NOMO-1 treated with DMSO at 0.1 percent for 48 hours (cell line): Measurements from ENCODE around the gene ZFYVE26.
"Not testable (repeated sequence)": the region's sequence is repeated elsewhere in the genome, so short reads cannot be mapped to it uniquely, and the experiment has no call there.

Source experiments
- DNase-seq: peaks from one replicate; lab custom pipeline; 2025; ENCODE audit not compliant: unreplicated experiment; lab: John Stamatoyannopoulos, UW

The ZFYVE26 gene

DNA sequence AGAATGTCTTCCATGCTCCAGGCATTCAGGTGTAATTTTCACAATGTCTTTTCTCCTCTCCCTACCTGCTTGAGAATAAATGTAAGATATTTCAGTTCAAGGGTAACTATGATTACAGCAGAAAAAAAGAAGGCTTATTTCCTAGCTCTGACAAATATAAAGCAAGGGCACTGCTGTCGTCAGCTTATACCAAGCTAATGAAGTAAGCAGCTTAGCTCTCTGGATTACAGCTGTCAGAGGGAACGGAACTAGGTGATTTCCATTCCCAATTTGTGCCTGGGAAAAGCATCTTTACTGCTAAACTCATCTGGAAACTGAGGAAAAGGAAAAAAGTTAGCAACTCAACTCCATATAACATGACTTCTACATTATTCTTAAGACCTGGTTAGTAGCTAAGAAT lies 56.5 kb downstream of the ZFYVE26 start:
- DNase-seq = no peak

DNA sequence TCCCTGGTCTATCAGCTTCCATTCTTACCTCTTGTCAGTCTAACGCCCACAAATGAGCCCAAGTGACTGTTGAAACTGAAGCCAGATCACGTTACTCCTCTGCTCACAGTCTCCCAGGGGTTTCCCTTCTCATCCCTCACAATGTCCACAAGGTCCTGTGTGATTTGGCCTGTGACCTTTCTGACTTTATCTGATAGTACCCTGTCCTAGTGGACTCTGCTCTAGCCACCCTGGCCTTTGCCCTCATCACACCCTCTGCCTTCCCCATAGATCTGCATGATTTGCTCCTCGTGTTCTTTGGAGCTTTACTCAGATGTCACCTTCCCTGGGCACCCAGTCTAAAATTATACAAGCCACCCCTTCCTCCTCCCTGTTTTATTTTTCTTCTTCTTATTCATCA lies 59.2 kb downstream of the ZFYVE26 start:
- no peak for DNase-seq

- no peak for DNase-seq
Measured at GRCh38 chr14:67756496-67756895, 59.9 kb downstream of the ZFYVE26 start.

- DNase-seq = no peak
Measured at GRCh38 chr14:67749341-67750084, 66.9 kb downstream of the ZFYVE26 start.

- DNase-seq = no peak
Measured at GRCh38 chr14:67748312-67748711, 68.1 kb downstream of the ZFYVE26 start.

DNA sequence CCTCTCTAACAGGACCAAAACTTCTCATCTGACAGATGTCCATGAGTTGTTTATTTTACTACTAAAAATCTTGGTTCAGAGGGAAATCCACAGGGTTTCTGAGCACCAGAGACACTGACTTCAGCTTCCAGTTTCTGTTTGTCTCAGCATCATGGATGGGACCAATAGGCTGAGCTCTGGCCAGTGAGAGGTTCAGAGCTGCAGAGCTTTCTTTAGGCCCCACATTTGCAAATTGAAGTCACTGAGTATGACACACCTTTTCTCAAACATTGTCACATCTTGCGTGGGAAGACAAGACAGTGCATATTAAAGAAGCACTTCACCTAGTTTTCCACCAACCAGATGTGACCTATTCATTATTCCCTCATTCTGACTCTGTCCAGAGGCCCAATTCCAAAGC lies 69.5 kb downstream of the ZFYVE26 start:
- no peak for DNase-seq

DNA sequence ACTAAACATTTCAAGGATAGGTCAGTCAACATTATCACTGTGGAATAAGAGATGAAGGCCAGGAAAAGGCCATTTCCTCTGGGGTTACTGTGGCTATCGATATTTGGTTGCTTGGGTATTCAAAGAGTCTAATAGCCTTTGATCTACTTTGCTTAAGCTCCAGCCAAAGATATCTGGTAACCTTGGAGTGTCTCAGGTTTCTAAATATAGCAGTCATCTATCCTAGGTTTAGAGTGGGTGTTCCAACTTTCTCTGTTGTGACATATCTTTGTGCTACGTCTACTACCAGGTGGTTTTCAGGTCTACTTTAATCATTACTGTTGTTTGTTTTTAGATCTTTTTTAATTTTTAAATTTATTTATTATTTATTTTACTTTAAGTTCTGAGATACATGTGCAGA lies 72.3 kb downstream of the ZFYVE26 start:
- no peak for DNase-seq

GRCh38 chr14:67738740-67739504 lies 77.5 kb downstream of the ZFYVE26 start:
- peak; percentile 49 for DNase-seq

GRCh38 chr14:67736771-67737170 lies 79.6 kb downstream of the ZFYVE26 start:
- no peak for DNase-seq

- no peak for DNase-seq
Measured at GRCh38 chr14:67735336-67736147, 80.8 kb downstream of the ZFYVE26 start.

GRCh38 chr14:67734675-67735074 lies 81.7 kb downstream of the ZFYVE26 start:
- no peak for DNase-seq

- no peak for DNase-seq
Measured at GRCh38 chr14:67733616-67734015, 82.8 kb downstream of the ZFYVE26 start.

DNA sequence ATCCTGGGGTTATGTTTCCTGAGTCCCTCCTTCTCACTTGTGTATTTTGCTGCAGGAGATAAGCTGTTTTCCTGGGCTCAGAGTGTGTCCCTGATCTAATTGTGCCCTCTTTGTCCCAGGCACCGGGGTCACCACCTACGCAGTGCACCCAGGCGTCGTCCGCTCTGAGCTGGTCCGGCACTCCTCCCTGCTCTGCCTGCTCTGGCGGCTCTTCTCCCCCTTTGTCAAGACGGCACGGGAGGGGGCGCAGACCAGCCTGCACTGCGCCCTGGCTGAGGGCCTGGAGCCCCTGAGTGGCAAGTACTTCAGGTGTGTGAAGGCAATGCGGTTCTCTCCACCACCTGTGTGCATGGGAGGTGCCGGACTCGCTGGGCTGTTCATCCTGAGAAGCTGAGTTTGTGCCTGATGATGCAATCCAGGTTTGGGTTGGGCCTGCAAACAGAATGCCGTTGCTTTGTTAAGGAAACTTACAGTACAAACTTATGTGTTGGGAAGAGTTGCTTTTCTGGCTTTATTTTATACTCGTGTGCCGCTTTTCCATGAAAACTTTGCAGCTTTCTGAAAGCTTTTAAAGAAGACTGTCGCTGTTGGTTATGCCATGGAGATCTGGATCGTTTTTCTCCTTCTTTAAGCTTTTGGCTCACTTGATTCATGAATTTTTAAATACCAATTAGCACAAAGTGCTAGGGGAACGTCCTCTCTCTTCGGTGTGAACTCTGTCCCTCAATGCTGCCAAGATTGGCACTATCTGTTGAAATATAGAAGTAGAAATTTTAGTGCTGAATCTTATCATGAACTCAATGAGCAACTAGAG lies 87.1 kb downstream of the ZFYVE26 start:
- no peak for DNase-seq

- DNase-seq = no peak
Measured at GRCh38 chr14:67728258-67728657, 88.1 kb downstream of the ZFYVE26 start.

DNA sequence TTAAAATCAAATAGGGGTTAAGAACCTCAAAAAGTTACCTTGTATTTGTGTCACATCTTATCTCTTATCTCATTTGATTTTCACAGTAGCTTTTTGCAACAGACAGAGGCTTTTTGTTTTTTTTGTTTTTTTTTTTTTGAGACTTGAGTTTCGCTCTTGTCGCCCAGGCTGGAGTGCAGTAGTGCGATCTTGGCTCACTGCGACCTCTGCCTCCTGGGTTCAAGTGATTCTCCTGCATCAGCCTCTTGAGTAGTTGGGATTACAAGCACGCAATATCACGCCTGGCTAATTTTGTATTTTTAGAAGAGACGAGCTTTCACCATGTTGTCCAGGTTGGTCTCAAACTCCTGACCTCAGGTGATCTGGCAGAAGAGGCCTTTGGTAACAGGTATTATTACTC lies 89.0 kb downstream of the ZFYVE26 start:
- no peak for DNase-seq

GRCh38 chr14:67725171-67725570 lies 91.2 kb downstream of the ZFYVE26 start:
- DNase-seq = no peak

DNA sequence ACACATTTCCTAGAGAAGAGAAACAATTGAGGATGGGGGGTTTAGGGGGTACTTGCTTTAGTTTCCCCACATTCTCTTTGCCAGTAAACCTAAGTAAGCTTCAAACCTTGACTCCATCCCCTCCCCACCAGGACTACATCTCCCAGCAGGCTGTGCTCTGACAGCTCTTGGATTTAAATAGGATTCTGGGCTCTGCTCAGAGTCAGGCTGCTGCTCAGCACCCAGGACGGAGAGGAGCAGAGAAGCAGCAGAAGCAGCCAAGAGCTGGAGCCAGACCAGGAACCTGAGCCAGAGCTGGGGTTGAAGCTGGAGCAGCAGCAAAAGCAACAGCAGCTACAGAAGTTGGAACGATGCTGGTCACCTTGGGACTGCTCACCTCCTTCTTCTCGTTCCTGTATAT lies 94.1 kb downstream of the ZFYVE26 start:
- no peak for DNase-seq

- no peak for DNase-seq
Measured at GRCh38 chr14:67721875-67722274, 94.5 kb downstream of the ZFYVE26 start.

- no peak for DNase-seq
Measured at GRCh38 chr14:67719866-67720265, 96.5 kb downstream of the ZFYVE26 start.

GRCh38 chr14:67719385-67719784 lies 97.0 kb downstream of the ZFYVE26 start:
- DNase-seq = not testable (repeated sequence)

DNA sequence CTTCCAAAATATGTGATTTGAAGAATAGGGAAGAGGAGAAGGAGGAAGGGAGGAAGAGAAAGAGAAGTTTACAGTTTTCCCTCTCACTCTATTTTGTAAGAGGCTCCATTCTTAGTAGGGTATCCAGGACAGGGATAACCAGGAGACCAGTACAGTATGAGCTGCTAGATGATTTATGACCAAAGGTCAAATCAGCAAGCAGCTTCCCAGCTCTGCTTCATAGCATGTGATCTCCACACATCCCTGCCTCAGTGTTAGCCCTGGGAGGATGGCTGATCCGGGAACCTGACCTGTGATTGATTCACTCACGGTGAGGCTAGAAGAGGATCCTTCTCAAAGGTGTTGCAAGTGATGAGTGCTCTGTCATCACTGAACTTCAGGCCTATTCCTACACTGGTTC lies 98.1 kb downstream of the ZFYVE26 start:
- DNase-seq = no peak
